GM12865 (cell line): ENCODE results near the gene CHKA.

Source experiments
- DNase-seq: peaks from one replicate; pipeline ENCODE4 v3.0.0; 2010; ENCODE audit warnings: low read depth
- H3K4me3 ChIP-seq: 2 replicates; pipeline ENCODE4 v1.5.1; 2011; ENCODE audit warnings: mild to moderate bottlenecking, low read depth, low read length, control low read depth
- CTCF ChIP-seq: IDR thresholded peaks from 2 replicates; pipeline ENCODE4 v1.5.1; 2011; ENCODE audit warnings: low read length, control low read depth, low read depth, inconsistent platforms; ENCODE audit not compliant: insufficient read depth; ENCODE audit errors: missing control alignments

Gene CHKA

DNA sequence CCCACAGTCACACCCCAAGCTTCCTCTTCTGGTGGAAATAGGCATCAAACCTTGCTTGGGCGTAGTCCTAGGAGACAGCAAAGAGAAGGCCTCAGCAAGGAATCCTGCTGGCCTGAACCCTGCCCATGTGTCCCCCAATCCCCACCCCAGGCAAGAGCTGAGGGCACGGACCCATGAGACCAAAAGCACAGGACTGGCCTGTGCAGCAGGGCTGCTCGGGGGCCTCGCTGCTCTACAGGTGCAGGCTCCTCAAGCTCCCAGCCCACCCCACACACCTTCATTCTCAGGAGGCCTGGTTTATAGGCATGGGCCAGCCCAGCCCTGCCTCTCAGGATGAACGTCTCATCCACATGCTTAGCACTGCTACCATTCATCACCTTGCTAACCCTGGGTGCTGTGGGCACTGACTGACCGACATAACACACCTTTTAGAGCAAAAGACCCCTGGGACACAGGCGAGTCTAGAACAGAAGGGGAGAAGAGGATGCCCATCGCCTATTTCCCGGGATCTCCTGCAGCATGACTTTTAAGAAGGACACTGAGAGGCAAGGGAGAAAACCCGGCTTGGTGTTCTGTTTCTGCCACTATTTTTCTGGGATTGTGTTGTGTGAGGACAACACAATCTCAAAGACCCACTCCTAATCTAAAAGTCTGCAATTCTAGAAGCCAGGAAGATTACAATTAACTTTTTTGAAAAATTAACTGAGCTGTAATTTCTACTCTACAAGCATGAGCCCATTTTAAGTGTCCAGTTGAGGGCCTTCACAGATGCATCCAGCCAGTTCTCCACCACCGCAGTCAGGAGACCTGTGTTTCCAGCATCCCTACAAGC lies 67.0 kb downstream of the CHKA start:
- no peak for TF ChIP-seq CTCF
- DNase-seq: no peak
- H3K4me3 ChIP-seq: no peak overlapping the region

DNA sequence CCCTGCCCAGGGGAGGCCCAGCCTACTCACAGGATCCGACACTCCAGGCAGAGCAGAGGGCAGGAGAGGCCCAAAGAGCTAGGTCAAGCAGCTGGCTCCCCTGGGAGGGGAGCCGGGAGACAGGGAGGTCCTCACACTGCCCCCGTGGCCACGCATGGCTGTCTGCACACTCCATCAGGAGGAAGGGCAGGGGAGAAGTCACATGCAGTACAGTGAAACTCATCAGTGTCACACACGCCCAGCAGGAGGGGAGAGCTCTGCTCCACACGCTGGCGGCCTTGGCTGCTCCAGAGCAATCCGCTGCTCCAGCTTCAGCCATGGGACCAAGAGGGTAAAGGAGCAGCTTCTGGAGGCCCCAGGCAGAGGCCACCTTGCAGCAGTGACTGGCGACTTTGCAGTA lies 68.1 kb downstream of the CHKA start:
- DNase-seq: no peak
- H3K4me3 ChIP-seq: no peak overlapping the region
- TF ChIP-seq CTCF: no peak

DNA sequence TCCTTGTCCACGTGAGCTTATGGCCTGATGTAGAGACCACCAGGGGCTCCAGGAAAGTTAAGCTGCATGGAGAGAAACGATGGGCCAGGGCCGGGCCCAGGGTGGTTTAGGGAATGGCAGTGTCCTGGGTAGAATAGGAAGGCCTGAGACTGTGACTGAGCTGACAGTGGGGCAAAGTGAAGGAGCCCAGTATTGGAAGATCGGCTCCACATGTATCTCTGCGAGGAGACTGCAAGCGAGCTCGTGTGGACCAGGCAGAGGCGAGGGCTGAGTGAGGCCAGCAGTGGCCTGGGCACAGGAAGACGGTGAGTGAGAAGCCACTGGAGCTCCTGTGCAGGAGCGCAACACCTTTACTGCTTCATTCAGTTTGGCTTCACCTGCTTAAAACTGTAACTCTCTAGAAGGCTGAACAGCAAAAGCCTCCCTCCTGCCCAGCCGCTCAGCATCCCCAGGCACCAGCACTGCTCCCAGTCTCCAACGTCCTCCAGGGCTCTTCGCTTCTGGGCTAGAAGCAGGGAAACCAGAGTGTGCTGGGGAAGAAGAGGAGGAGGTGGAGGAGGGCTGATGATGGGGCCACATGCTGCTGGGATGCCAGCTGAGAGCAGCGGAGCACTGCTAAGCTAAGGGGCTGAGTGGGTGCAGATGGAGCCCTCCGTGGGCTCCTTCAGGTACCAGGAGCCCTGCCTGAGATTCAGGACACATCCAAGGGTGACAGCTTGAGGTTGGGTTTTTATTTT lies 68.9 kb downstream of the CHKA start:
- no peak for DNase-seq
- no peak overlapping the region for H3K4me3 ChIP-seq
- TF ChIP-seq CTCF: no peak

- no peak for DNase-seq
- H3K4me3 ChIP-seq: no peak overlapping the region
- TF ChIP-seq CTCF: no peak
Measured at GRCh38 chr11:68051191-68052136, 69.7 kb downstream of the CHKA start.

- H3K4me3 ChIP-seq: no peak overlapping the region
- no peak for TF ChIP-seq CTCF
- no peak for DNase-seq
Measured at GRCh38 chr11:68050371-68050841, 70.8 kb downstream of the CHKA start.

DNA sequence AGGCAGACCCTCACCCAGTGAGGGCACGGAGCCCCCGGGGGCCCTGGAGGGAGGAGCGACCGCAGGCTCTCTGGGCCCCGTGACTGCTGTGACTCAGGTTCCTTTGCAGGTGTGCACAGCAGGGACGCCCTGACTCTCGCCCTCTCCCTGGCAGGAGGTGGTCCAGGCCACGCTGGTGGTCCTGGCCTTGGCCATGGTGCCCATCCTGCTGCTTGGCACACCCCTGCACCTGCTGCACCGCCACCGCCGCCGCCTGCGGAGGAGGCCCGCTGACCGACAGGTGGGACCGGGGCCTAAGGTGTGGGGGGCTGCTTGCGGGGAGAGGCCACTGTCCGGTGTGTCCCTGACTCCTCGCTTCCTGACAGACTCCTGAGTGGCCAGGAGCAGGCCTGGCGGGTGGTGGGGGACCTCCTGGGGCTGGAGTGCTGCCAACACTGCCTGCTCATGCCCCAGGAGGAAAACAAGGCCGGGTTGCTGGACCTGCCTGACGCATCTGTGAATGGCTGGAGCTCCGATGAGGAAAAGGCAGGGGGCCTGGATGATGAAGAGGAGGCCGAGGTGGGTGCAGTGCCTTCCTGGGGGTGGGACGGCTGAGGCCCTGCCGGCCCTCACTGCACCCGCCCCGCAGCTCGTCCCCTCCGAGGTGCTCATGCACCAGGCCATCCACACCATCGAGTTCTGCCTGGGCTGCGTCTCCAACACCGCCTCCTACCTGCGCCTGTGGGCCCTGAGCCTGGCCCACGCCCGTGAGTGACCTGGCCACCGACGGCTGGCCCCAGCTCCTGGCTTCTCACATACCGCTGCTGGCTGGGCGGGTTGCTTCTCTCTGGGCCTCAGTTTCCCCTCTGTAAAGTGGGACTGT lies 71.4 kb downstream of the CHKA start:
- no peak for TF ChIP-seq CTCF
- H3K4me3 ChIP-seq: no peak overlapping the region
- no peak for DNase-seq
